K562 (cell line): Measurements from ENCODE around the gene ABCF2. TPM values are rescaled to one million over a fixed set of nuclear protein-coding genes. Genes with fewer than 3 reads are reported as not detected.

ENCODE experiments used
- ATAC-seq: fragments of 200-7000 bp; cut with Tn5 transposase; 3 replicates; pipeline ENCODE4 v1.9.1; 2020; ENCODE audit warnings: moderate library complexity
- BruUV-seq: library from RNA; stranded (reverse); fragments of 400-500 nt; replicated peaks from 2 replicates; lab custom pipeline; 2021; lab: Mats Ljungman, UMichigan
- CTCF ChIA-PET: fragments of 300-600 bp; formaldehyde crosslinking; extraction: SDS; loops from one replicate; lab custom pipeline; 2021; ENCODE audit warnings: low intra/inter-chr PET ratio; lab: Yijun Ruan, JAX
- POLR2A ChIA-PET: fragments of 300-600, 350-650 bp; sonication (Branson Sonifier 250); formaldehyde crosslinking; extraction: SDS; loops from one replicate; lab custom pipeline; 2021; ENCODE audit warnings: antibody characterized with exemption, inconsistent platforms; lab: Yijun Ruan, JAX
- DNase-seq, 4 experiments: peaks; one replicate each; pipeline versions ENCODE4 v3.0.0 to v3.0.0-alpha.2; 2011 to 2018; ENCODE audit warnings: low spot score in 3 of 4, mixed read lengths in 3 of 4; ENCODE audit errors: extremely low read depth in 1 of 4
- FAIRE-seq: peaks from 2 replicates; lab custom pipeline; 2011; peaks lifted over from hg19 to GRCh38; lab: Jason Lieb, UNC
- H2AFZ ChIP-seq: 2 replicates; pipeline ENCODE4 v1.6.0; 2011; ENCODE audit warnings: low read depth, low read length, control low read depth, inconsistent platforms
- H3K27ac ChIP-seq: fragments of 200-600 bp; 3 replicates; pipeline ENCODE4 v1.8.0; 2011; ENCODE audit warnings: low read depth, mild to moderate bottlenecking, control low read depth, inconsistent platforms, low read length, moderate library complexity, mixed read lengths; ENCODE audit errors: extremely low read depth
- H3K27me3 ChIP-seq, 2 experiments: fragments of 300-600 bp in 1 of 2; 2 replicates in 1 of 2; 3 replicates in 1 of 2; pipeline versions ENCODE4 v1.6.0 to v1.8.0; 2011; ENCODE audit warnings: inconsistent platforms in 2 of 2, low read length in 2 of 2, mild to moderate bottlenecking in 1 of 2, mixed read lengths in 1 of 2, moderate library complexity in 1 of 2; ENCODE audit not compliant: control insufficient read depth in 2 of 2, insufficient read depth in 2 of 2
- H3K36me3 ChIP-seq: fragments of 300-600 bp; 3 replicates; pipeline ENCODE4 v1.8.0; 2011; ENCODE audit warnings: mild to moderate bottlenecking, low read length, inconsistent platforms; ENCODE audit not compliant: control insufficient read depth, insufficient read depth
- H3K4me1 ChIP-seq, 2 experiments: fragments of 200-600 bp in 1 of 2; replicated peaks in 1 of 2; 2 replicates in 1 of 2; 3 replicates in 1 of 2; pipeline versions ENCODE4 v1.5.1 to v1.8.0; 2011; ENCODE audit warnings: inconsistent platforms in 2 of 2, low read length in 2 of 2, mild to moderate bottlenecking in 1 of 2, mixed read lengths in 1 of 2, moderate library complexity in 1 of 2; ENCODE audit not compliant: control insufficient read depth in 2 of 2, insufficient read depth in 2 of 2
- H3K4me2 ChIP-seq: 2 replicates; pipeline ENCODE4 v1.6.1; 2011; ENCODE audit warnings: low read length, control low read depth, inconsistent platforms, mixed read lengths; ENCODE audit not compliant: insufficient read depth
- H3K4me3 ChIP-seq: fragments of 200-600 bp; sonication (generic), shearing (Covaris generic); 2 replicates; pipeline ENCODE4 v1.5.1; 2016; ENCODE audit warnings: control low read depth, inconsistent platforms
- H3K79me2 ChIP-seq: fragments of 200-600 bp; 3 replicates; pipeline ENCODE4 v1.8.0; 2011; ENCODE audit warnings: low read length, inconsistent platforms; ENCODE audit not compliant: control insufficient read depth, insufficient read depth
- H3K9ac ChIP-seq, 2 experiments: 2 replicates each; pipeline versions ENCODE4 v1.6.0 to v1.6.1; 2011; ENCODE audit warnings: low read depth in 2 of 2, low read length in 2 of 2, control low read depth in 1 of 2, inconsistent platforms in 1 of 2, mild to moderate bottlenecking in 1 of 2, mixed read lengths in 1 of 2; ENCODE audit not compliant: insufficient read depth in 1 of 2
- H3K9me1 ChIP-seq: one replicate; pipeline ENCODE4 v1.6.0; 2011; ENCODE audit warnings: inconsistent platforms, mild to moderate bottlenecking, low read length, moderate library complexity; ENCODE audit not compliant: control insufficient read depth, insufficient read depth
- H3K9me3 ChIP-seq: replicated peaks from 2 replicates; pipeline ENCODE4 v1.5.1; 2011; ENCODE audit warnings: low read depth, low read length, inconsistent platforms; ENCODE audit not compliant: control insufficient read depth, insufficient read depth
- H4K20me1 ChIP-seq: replicated peaks from 2 replicates; pipeline ENCODE4 v1.6.1; 2011; ENCODE audit warnings: low read length, inconsistent platforms, mixed read lengths; ENCODE audit not compliant: control insufficient read depth, insufficient read depth
- ZNF347 ChIP-seq: fragments of 450-650 bp; formaldehyde crosslinking; IDR thresholded peaks from 2 replicates; pipeline ENCODE4 v1.4.0; 2020; ENCODE audit warnings: low read depth, mild to moderate bottlenecking, moderate library complexity
- WGBS: fragments of 100-300 bp; shearing (Covaris generic); methylation state at CpG from one replicate; pipeline ENCODE4 v1.1.6; 2016; ENCODE audit warnings: low coverage, mixed read lengths; ENCODE audit not compliant: insufficient coverage; ENCODE audit errors: missing lambda C conversion rate; 5-methylcytosine and 5-hydroxymethylcytosine counted together
- in situ Hi-C: fragments of 300-500 bp; cut with MboI; formaldehyde crosslinking; loops from 4 replicates; pipeline ENCODE4 v1.15.0; 2018; ENCODE audit warnings: inconsistent platforms, mixed read lengths
- intact Hi-C: fragments of 100-400 bp; cut with micrococcal nuclease; formaldehyde crosslinking; loops from 2 replicates; pipeline ENCODE4 v1.14.2; 2022
- polyA plus RNA-seq, 8 experiments: library from polyadenylated mRNA; depleted of rRNA in 4 of 8; stranded (reverse) in 5 of 8; unstranded in 3 of 8; fragments of >200 nt; fragmentation: Nextera tagmentation in 2 of 8; fragmentation: Illumina TruSeq in 1 of 8; extraction: Ambion mirVana in 2 of 8; extraction: Trizol in 1 of 8; gene quantifications; 2 replicates each; pipeline versions ENCODE4 v1.2.1 to v1.2.3, GENCODE V29; 2011 to 2014; ENCODE audit warnings: inconsistent platforms in 1 of 8, missing spikeins in 1 of 8
- total RNA-seq, 7 experiments: library from RNA; depleted of rRNA in 6 of 7; stranded (reverse); fragments of >200 nt in 6 of 7; fragmentation: Illumina TruSeq in 2 of 7; extraction: Trizol in 2 of 7; gene quantifications; 2 replicates each; pipeline versions ENCODE4 v1.2.1 to v1.2.3, GENCODE V29; 2011 to 2021; ENCODE audit warnings: low replicate concordance in 1 of 7
- TF ChIP-seq, protein P1 (sequence below): fragments of 250-450 bp; sonication (Bioruptor Pico); IDR thresholded peaks from 2 replicates; pipeline ENCODE4 v1.9.0; 2021; ENCODE audit warnings: mild to moderate bottlenecking, inconsistent platforms

ABCF2 gene
- total and polyA plus RNA-seq, 9 of the 15 experiments (the other 6 are each of a cell fraction or from before 2014, with no cell fraction given): 62.1 to 224 (median 113) TPM

DNA sequence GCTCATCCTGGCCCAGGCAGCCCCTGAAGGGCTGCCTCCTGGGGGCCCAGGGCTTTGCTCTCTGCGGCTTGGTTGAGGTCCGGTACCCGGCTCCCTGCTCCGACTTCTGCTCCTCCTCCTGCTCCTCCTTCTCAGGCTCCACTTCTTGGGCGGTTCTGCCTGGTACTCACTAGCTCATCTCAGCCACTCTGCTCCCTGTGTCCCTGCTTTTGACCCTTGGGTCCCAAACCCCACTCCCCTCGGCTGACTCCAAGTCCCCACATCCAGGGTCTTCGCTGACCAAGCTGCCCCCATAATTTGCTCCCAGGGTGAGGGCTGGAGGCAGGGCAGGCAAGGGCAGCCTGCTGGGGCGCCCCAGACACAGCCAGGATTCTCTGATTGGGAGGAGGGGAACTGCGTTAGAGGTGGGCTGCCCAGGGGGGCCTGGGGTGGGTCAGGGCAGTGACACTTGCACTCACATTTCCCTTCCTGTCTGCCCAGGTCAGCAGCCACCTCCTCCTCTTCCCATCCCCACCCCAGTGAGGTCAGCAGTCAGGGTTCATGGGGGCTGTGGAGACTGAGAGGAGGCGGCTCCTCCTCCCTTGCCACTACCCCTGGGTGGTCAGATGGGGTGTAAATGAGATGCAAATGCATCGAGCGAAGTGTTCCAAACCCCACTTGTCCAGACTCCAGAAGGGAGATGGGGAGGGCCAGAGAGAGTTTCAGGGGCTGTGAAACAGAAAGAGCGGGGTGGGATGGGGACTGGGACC is 19.3 kb upstream of the ABCF2 start:
- Histone ChIP-seq H2AFZ (no peak overlapping the region), H3K36me3 (no peaks in the 10 kb centered on the region), H3K4me1 (peaks cover 25 to 70% of the 10 kb centered on the region in 2 experiments), H3K27me3 (peaks cover 4 to 36% of the 10 kb centered on the region in 2 experiments; a peak in 3 of 5 replicates), H3K9me3 (no peaks in the 10 kb centered on the region), H3K9ac (no peak overlapping the region), H3K9me1 (peaks cover 8% of the 10 kb centered on the region), H3K4me2 (no peak overlapping the region), H3K79me2 (no peaks in the 10 kb centered on the region), H4K20me1 (peaks cover 33% of the 10 kb centered on the region; the same call in 1 of the 2 replicates), H3K4me3 (no peak overlapping the region), H3K27ac (no peak overlapping the region)
- no TSS peak for BruUV-seq
- in situ Hi-C loops: no loop called here
- FAIRE-seq: no peak
- ChIA-PET POLR2A (interaction anchor here (1.2 to 2.2 kb wide), 2 partner anchors 10 kb away, joined by 6 to 13 read pairs; no protein-coding TSS in a partner anchor), CTCF (interaction anchor here (0.6 to 3.6 kb wide), 6 partner anchors 42 to 202 kb away, joined by 4 to 32 read pairs (median 8); no protein-coding TSS in a partner anchor)
- no peak for DNase-seq
- intact Hi-C loops: no loop called here
- ATAC-seq: no peak
- TF ChIP-seq, protein P1, sequence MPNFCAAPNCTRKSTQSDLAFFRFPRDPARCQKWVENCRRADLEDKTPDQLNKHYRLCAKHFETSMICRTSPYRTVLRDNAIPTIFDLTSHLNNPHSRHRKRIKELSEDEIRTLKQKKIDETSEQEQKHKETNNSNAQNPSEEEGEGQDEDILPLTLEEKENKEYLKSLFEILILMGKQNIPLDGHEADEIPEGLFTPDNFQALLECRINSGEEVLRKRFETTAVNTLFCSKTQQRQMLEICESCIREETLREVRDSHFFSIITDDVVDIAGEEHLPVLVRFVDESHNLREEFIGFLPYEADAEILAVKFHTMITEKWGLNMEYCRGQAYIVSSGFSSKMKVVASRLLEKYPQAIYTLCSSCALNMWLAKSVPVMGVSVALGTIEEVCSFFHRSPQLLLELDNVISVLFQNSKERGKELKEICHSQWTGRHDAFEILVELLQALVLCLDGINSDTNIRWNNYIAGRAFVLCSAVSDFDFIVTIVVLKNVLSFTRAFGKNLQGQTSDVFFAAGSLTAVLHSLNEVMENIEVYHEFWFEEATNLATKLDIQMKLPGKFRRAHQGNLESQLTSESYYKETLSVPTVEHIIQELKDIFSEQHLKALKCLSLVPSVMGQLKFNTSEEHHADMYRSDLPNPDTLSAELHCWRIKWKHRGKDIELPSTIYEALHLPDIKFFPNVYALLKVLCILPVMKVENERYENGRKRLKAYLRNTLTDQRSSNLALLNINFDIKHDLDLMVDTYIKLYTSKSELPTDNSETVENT (CRISPR knock-in tag): no peak
- TF ChIP-seq ZNF347 (CRISPR knock-in tag): no peak
- WGBS: 31% methylated on average over 13 of the region's 13 CpGs
